Right atrium auricular region (tissue), 2 donors: ENCODE data around the gene EFNA1. TPM values are rescaled to one million over a fixed set of nuclear protein-coding genes. Genes with fewer than 3 reads are reported as not detected.

Experiments
- DNase-seq: peaks from one replicate; pipeline ENCODE4 v3.0.0-alpha.2; 2019; ENCODE audit warnings: low spot score
- H3K27ac ChIP-seq, 2 donors: fragments of 200-600 bp; sonication (generic); 1 replicate in 1 of 2; 2 replicates in 1 of 2; pipeline ENCODE4 v1.5.1; 2016 to 2019
- H3K27me3 ChIP-seq, 2 donors: fragments of 200-600 bp; sonication (generic); one replicate each; pipeline versions ENCODE4 v1.5.1 to v1.6.0; 2017 to 2019
- H3K36me3 ChIP-seq: fragments of 200-600 bp; sonication (generic); one replicate; pipeline ENCODE4 v1.5.1; 2016
- H3K4me1 ChIP-seq, 2 donors: fragments of 200-600 bp; sonication (generic); one replicate each; pipeline versions ENCODE4 v1.5.1 to v1.6.0; 2017 to 2019
- H3K4me3 ChIP-seq, 2 donors: fragments of 200-600 bp; sonication (generic); 1 replicate in 1 of 2; 2 replicates in 1 of 2; pipeline ENCODE4 v1.5.1; 2017 to 2019; ENCODE audit warnings: mild to moderate bottlenecking in 1 of 2, moderate library complexity in 1 of 2
- H3K9me3 ChIP-seq, 2 donors: fragments of 200-600 bp; sonication (generic); one replicate each; pipeline ENCODE4 v1.5.1; 2019
- total RNA-seq, 2 donors: library from RNA; depleted of rRNA; stranded (reverse); fragments of >200 nt; gene quantifications; one replicate each; pipeline ENCODE4 v1.1.0, GENCODE V29; 2016
- TF ChIP-seq, protein P1 (sequence below), 2 donors: fragments of 200-600 bp; sonication (generic); IDR thresholded peaks; one replicate each; pipeline ENCODE4 v1.5.1; 2019; ENCODE audit warnings: antibody characterized with exemption in 2 of 2

Gene EFNA1
- total RNA-seq, 2 donors from 2014 or later, result 24.8 to 41.4 TPM

DNA sequence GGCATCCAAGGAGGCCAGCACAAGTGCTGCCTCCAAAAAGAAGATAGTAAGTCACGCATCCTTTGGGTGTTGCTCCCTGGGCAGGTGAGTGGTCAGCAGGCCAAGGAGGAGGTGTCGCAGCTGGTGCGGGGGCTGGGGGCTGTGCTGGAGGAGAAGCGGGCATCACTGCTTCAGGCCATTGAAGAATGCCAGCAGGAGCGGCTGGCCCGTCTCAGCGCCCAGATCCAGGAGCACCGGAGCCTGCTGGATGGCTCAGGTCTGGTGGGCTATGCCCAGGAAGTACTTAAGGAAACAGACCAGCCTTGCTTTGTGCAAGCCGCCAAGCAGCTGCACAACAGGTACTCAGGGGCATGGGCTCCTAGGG is 50.2 kb downstream of the EFNA1 start:
- Histone ChIP-seq H3K4me3 (peak overlapping the region in 1 of 2 donors; percentile 22), H3K36me3 (no peaks in the 10 kb centered on the region), H3K27me3 (peaks cover 0 to 8% of the 10 kb centered on the region in 2 donors), H3K4me1 (peaks cover 0 to 17% of the 10 kb centered on the region in 2 donors), H3K9me3 (no peaks in the 10 kb centered on the region), H3K27ac (no peak overlapping the region)
- TF ChIP-seq, protein P1, sequence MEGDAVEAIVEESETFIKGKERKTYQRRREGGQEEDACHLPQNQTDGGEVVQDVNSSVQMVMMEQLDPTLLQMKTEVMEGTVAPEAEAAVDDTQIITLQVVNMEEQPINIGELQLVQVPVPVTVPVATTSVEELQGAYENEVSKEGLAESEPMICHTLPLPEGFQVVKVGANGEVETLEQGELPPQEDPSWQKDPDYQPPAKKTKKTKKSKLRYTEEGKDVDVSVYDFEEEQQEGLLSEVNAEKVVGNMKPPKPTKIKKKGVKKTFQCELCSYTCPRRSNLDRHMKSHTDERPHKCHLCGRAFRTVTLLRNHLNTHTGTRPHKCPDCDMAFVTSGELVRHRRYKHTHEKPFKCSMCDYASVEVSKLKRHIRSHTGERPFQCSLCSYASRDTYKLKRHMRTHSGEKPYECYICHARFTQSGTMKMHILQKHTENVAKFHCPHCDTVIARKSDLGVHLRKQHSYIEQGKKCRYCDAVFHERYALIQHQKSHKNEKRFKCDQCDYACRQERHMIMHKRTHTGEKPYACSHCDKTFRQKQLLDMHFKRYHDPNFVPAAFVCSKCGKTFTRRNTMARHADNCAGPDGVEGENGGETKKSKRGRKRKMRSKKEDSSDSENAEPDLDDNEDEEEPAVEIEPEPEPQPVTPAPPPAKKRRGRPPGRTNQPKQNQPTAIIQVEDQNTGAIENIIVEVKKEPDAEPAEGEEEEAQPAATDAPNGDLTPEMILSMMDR (IDR thresholded peaks at IDR 0.05), result no peak
- DNase-seq, result no peak

DNA sequence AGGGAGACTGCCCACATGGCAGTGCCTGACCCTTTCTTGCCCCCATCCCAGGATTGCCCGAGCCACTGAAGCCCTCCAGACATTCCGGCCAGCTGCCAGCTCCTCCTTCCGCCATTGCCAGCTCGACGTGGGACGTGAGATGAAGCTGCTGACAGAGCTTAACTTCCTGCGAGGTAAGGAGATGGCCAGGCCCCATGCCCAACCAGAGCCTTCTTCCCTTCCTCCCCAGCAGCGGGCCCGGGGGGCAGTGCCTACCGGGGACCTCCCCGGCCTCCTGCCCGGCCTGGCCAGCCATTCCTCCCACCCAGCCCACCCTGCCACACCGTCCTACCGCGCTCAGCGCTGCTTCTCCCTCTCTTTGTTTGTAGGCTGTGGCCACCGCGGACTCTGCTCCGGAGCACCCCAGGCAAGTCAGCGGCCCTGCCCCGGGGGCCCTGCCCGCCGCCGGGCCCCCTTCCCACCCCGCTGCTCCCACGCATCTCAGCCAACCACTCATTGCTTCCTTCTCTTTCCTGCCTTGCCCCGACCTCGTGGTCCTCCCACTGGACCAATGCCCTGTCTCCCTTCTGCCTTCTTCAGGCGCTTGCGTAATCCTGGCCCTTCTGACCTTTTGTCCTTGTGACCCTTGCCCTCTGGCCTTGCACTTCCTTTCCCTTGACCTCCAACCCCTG is 50.9 kb downstream of the EFNA1 start:
- TF ChIP-seq, protein P1 (IDR thresholded peaks at IDR 0.05), result no peak
- Histone ChIP-seq H3K27me3 (peaks cover 0 to 8% of the 10 kb centered on the region in 2 donors), H3K9me3 (no peaks in the 10 kb centered on the region), H3K36me3 (no peaks in the 10 kb centered on the region), H3K4me3 (peak overlapping the region in 1 of 2 donors; percentile 22), H3K27ac (no peak overlapping the region), H3K4me1 (peaks cover 0 to 13% of the 10 kb centered on the region in 2 donors)
- no peak for DNase-seq

GRCh38 chr1:155179112-155180031 is 51.7 kb downstream of the EFNA1 start:
- Histone ChIP-seq H3K9me3 (no peaks in the 10 kb centered on the region), H3K4me3 (no peak overlapping the region), H3K4me1 (peaks cover 0 to 7% of the 10 kb centered on the region in 2 donors), H3K36me3 (no peaks in the 10 kb centered on the region), H3K27me3 (peaks cover 0 to 1% of the 10 kb centered on the region in 2 donors), H3K27ac (no peak overlapping the region)
- TF ChIP-seq, protein P1 (IDR thresholded peaks at IDR 0.05), result no peak
- DNase-seq, result no peak

DNA sequence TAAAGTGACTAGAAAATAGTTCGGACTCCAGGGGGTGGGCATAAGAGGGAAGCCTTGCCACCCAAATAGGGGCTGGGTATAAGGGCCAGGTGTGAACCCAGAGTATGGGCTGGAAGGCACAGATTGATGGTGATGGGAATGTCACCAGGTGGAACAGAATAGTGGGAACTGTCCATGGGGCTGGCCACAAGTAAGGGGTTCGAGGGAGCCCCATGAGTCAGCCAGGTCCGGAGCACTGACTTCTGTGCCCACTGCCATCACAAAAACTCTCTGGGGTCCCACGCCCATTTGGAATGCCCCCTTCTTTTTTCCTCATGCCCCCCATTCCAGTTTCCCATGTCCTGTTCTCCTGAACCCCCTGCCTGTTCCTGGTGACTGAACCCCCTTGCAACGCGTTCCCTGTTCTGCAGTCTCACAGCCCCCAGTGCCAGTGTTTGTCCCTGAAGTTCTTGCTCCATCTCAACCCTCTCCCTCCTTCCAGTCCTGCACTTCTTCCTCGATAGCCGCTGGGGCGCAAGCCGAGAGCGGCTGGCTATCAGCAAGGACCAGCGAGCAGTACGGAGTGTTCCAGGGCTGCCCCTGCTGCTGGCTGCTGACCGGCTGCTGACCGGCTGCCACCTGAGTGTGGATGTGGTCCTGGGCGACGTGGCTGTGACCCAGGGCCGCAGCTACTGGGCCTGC is 53.8 kb downstream of the EFNA1 start:
- H3K27ac ChIP-seq, result no peak overlapping the region
- DNase-seq, result no peak
- no peaks in the 10 kb centered on the region for H3K9me3 ChIP-seq
- H3K36me3 ChIP-seq, result no peaks in the 10 kb centered on the region
- H3K4me3 ChIP-seq, result no peak overlapping the region
- H3K4me1 ChIP-seq, result peaks cover 0 to 16% of the 10 kb centered on the region in 2 donors
- H3K27me3 ChIP-seq, result no peaks in the 10 kb centered on the region
- TF ChIP-seq, protein P1 (IDR thresholded peaks at IDR 0.05), result no peak

GRCh38 chr1:155182052-155182550 is 54.4 kb downstream of the EFNA1 start:
- H3K27ac ChIP-seq, result no peak overlapping the region
- H3K27me3 ChIP-seq, result no peaks in the 10 kb centered on the region
- TF ChIP-seq, protein P1 (IDR thresholded peaks at IDR 0.05), result no peak
- no peak for DNase-seq
- H3K9me3 ChIP-seq, result no peaks in the 10 kb centered on the region
- peaks cover 0 to 11% of the 10 kb centered on the region in 2 donors for H3K4me1 ChIP-seq
- no peaks in the 10 kb centered on the region for H3K36me3 ChIP-seq
- H3K4me3 ChIP-seq, result no peak overlapping the region
